Esophagus muscularis mucosa (tissue), 4 donors: ENCODE measurements around the gene ULBP2. TPM values are rescaled to one million over a fixed set of nuclear protein-coding genes. Genes with fewer than 3 reads are reported as not detected.

Experiments
- DNase-seq: peaks from one replicate; pipeline ENCODE4 v3.0.0-alpha.2; 2017; ENCODE audit errors: extremely low spot score
- H3K27ac ChIP-seq, 4 donors: fragments of 200-600 bp; sonication (generic); replicated peaks in 1 of 4; 1 replicate in 3 of 4; 2 replicates in 1 of 4; pipeline ENCODE4 v1.5.1; 2016 to 2019; ENCODE audit warnings: mild to moderate bottlenecking in 1 of 4
- H3K27me3 ChIP-seq, 4 donors: fragments of 200-600 bp; sonication (generic); one replicate each; pipeline versions ENCODE4 v1.5.1 to v1.6.0; 2016 to 2019
- H3K36me3 ChIP-seq, 4 donors: fragments of 200-600 bp; sonication (generic); one replicate each; pipeline ENCODE4 v1.5.1; 2016 to 2019
- H3K4me1 ChIP-seq, 4 donors: fragments of 200-600 bp; sonication (generic); one replicate each; pipeline ENCODE4 v1.5.1; 2016 to 2019
- H3K4me3 ChIP-seq, 4 donors: fragments of 200-600 bp; sonication (generic); 1 replicate in 2 of 4; 2 replicates in 2 of 4; pipeline ENCODE4 v1.5.1; 2016 to 2019; ENCODE audit warnings: mild to moderate bottlenecking in 4 of 4, moderate library complexity in 1 of 4
- H3K9me3 ChIP-seq, 4 donors: fragments of 200-600 bp; sonication (generic); 1 replicate in 3 of 4; 2 replicates in 1 of 4; pipeline ENCODE4 v1.5.1; 2016 to 2019
- CTCF ChIP-seq, 3 experiments: fragments of 200-600 bp in 2 of 3; fragments of 450-650 bp in 1 of 3; sonication (generic) in 2 of 3; IDR thresholded peaks; one replicate each; pipeline ENCODE4 v1.5.1; 2017 to 2019; ENCODE audit warnings: antibody characterized with exemption in 3 of 3, mild to moderate bottlenecking in 2 of 3, moderate library complexity in 1 of 3
- EP300 ChIP-seq: sonication (generic); formaldehyde crosslinking; IDR thresholded peaks from one replicate; pipeline ENCODE4 v1.6.1; 2017; ENCODE audit warnings: antibody characterized with exemption
- POLR2A ChIP-seq: fragments of 450-650 bp; IDR thresholded peaks from one replicate; pipeline ENCODE4 v1.6.1; 2017; ENCODE audit warnings: antibody characterized with exemption, moderate library complexity, mild to moderate bottlenecking, low read depth
- POLR2AphosphoS5 ChIP-seq, 2 donors: sonication (generic); formaldehyde crosslinking; IDR thresholded peaks; one replicate each; pipeline ENCODE4 v1.6.1; 2017; ENCODE audit warnings: antibody characterized with exemption in 2 of 2
- WGBS: methylation state at CpG from one replicate; pipeline ENCODE4 v1.1.5; 2018; 5-methylcytosine and 5-hydroxymethylcytosine counted together
- intact Hi-C: fragments of 100-400 bp; cut with DNase I; formaldehyde crosslinking; loops from one replicate; pipeline ENCODE4 v1.15.1; 2023
- total RNA-seq, 4 donors: library from RNA; depleted of rRNA; stranded (reverse); fragments of >200 nt; gene quantifications; one replicate each; pipeline versions ENCODE4 v1.1.0 to v1.2.1, GENCODE V29; 2016

ULBP2 gene
- total RNA-seq, 4 donors from 2014 or later, result 0.39 TPM; not detected in 3

- TF ChIP-seq CTCF (IDR thresholded peaks at IDR 0.05), result no peak
- no peak for TF ChIP-seq POLR2A
- no peak for TF ChIP-seq POLR2AphosphoS5 (IDR thresholded peaks at IDR 0.05)
- no peak for TF ChIP-seq EP300
- Histone ChIP-seq H3K27ac (no peak overlapping the region), H3K36me3 (no peaks in the 10 kb centered on the region), H3K27me3 (peaks cover 0 to 84% (median 31%) of the 10 kb centered on the region in 4 donors), H3K9me3 (no peaks in the 10 kb centered on the region), H3K4me1 (peaks cover 0 to under 1% (median under 1%) of the 10 kb centered on the region in 4 donors), H3K4me3 (no peak overlapping the region)
- WGBS, result 73% methylated on average over 6 of the region's 6 CpGs
- no peak for DNase-seq
- intact Hi-C loops, result no loop called here
Measured at GRCh38 chr6:149931501-149931900, 10.3 kb upstream of the ULBP2 start.

DNA sequence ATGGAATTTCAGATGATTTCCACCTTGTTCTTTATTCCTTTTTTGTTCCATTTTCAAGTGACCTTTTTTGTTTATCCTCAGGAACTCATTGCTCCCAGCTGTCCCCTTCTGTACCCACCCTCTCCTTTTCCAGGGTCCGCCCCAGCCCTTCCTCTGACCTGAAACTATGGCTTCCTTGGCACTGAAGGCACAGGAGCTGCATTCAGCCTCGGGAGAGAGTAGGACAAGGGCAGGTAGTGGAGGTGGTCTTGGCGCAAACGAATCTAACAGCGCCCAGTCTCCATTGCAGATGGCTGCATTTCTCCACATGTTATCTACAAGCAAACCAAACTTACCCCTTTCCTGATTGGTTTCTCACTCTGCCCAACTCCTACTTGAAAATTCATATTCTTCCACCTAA is 8.8 kb upstream of the ULBP2 start:
- no peaks in the 10 kb centered on the region for H3K9me3 ChIP-seq
- H3K36me3 ChIP-seq, result no peaks in the 10 kb centered on the region
- no peak overlapping the region for H3K27ac ChIP-seq
- no peak overlapping the region for H3K4me3 ChIP-seq
- intact Hi-C loops, result no loop called here
- WGBS, result 53% methylated on average over 5 of the region's 5 CpGs
- DNase-seq, result no peak
- peaks cover 0 to under 1% (median under 1%) of the 10 kb centered on the region in 4 donors for H3K4me1 ChIP-seq
- TF ChIP-seq CTCF (IDR thresholded peaks at IDR 0.05), result no peak
- TF ChIP-seq POLR2AphosphoS5 (IDR thresholded peaks at IDR 0.05), result no peak
- TF ChIP-seq POLR2A, result no peak
- TF ChIP-seq EP300, result no peak
- peaks cover 0 to 94% (median 43%) of the 10 kb centered on the region in 4 donors for H3K27me3 ChIP-seq

- TF ChIP-seq POLR2A (no peak), POLR2AphosphoS5 (IDR thresholded peaks at IDR 0.05) (no peak)
- H3K36me3 ChIP-seq, result no peaks in the 10 kb centered on the region
- H3K4me3 ChIP-seq, result no peak overlapping the region
- 33% methylated on average over 3 of the region's 3 CpGs for WGBS
- intact Hi-C loops, result no loop called here
- no peak for DNase-seq
- H3K27me3 ChIP-seq, result peaks cover 0 to 98% (median 47%) of the 10 kb centered on the region in 4 donors
- H3K27ac ChIP-seq, result no peak overlapping the region
- H3K9me3 ChIP-seq, result no peaks in the 10 kb centered on the region
- peaks cover 3 to 5% (median 5%) of the 10 kb centered on the region in 4 donors for H3K4me1 ChIP-seq
Measured at GRCh38 chr6:149933461-149933860, 8.4 kb upstream of the ULBP2 start.

GRCh38 chr6:149934249-149935156 is 7.3 kb upstream of the ULBP2 start:
- intact Hi-C loops, result loop anchor here (1.0 kb wide), 1 partner anchor 83 kb away; no protein-coding TSS in a partner anchor

More at GRCh38 chr6:149934249-149935156, 7.3 kb upstream of the ULBP2 start:
- H3K4me1 ChIP-seq, result peaks cover 11 to 15% (median 12%) of the 10 kb centered on the region in 4 donors
- peaks cover 10 to 98% (median 55%) of the 10 kb centered on the region in 4 donors for H3K27me3 ChIP-seq
- TF ChIP-seq EP300, result no peak
- TF ChIP-seq POLR2A, result no peak
- TF ChIP-seq POLR2AphosphoS5 (IDR thresholded peaks at IDR 0.05), result no peak
- TF ChIP-seq CTCF (IDR thresholded peaks at IDR 0.05), result peak; percentile 81 to 86 (median 85)
- DNase-seq, result no peak
- no peak overlapping the region for H3K27ac ChIP-seq
- no peaks in the 10 kb centered on the region for H3K36me3 ChIP-seq
- H3K9me3 ChIP-seq, result no peaks in the 10 kb centered on the region
- no peak overlapping the region for H3K4me3 ChIP-seq
- 29% methylated on average over 11 of the region's 11 CpGs for WGBS
